ENCODE measurements around the gene CYTH3. TPM values are rescaled to one million over a fixed set of nuclear protein-coding genes. Genes with fewer than 3 reads are reported as not detected.
"Not testable (repeated sequence)": the region's sequence is repeated elsewhere in the genome, so short reads cannot be mapped to it uniquely, and the experiment has no call there.

CYTH3 gene
- total RNA-seq, 1 donor from 2014 or later, result 24.9 TPM

GRCh38 chr7:6284461-6285360, 12.3 kb upstream of the CYTH3 start:
- intact Hi-C loops (cut with DNase I), result no loop called here
- no peak for DNase-seq (ENCODE audit: low spot score)

GRCh38 chr7:6284055-6284400, 11.6 kb upstream of the CYTH3 start:
- intact Hi-C loops (cut with DNase I), result no loop called here
- no peak for DNase-seq (ENCODE audit: low spot score)

GRCh38 chr7:6283391-6284054, 11.1 kb upstream of the CYTH3 start:
- DNase-seq (ENCODE audit: low spot score); intact Hi-C loops (cut with DNase I): not testable (repeated sequence)

- intact Hi-C loops (cut with DNase I), result no loop called here
- no peak for DNase-seq (ENCODE audit: low spot score)
Measured at GRCh38 chr7:6279937-6280336, 7.5 kb upstream of the CYTH3 start.

- intact Hi-C loops (cut with DNase I), result no loop called here
- no peak for DNase-seq (ENCODE audit: low spot score)
Measured at GRCh38 chr7:6279341-6279740, 6.9 kb upstream of the CYTH3 start.

- no peak for DNase-seq (ENCODE audit: low spot score)
- intact Hi-C loops (cut with DNase I), result no loop called here
Measured at GRCh38 chr7:6278749-6279310, 6.4 kb upstream of the CYTH3 start.

- intact Hi-C loops (cut with DNase I), result no loop called here
- no peak for DNase-seq (ENCODE audit: low spot score)
Measured at GRCh38 chr7:6277476-6277875, 5.1 kb upstream of the CYTH3 start.

GRCh38 chr7:6276911-6277408, 4.5 kb upstream of the CYTH3 start:
- intact Hi-C loops (cut with DNase I), result no loop called here

GRCh38 chr7:6274743-6275142, 2.3 kb upstream of the CYTH3 start:
- DNase-seq (ENCODE audit: low spot score), result no peak
- intact Hi-C loops (cut with DNase I), result loop anchor here (5.0 kb wide), 1 partner anchor 47 kb away; no protein-coding TSS in a partner anchor

More at GRCh38 chr7:6276911-6277408, 4.5 kb upstream of the CYTH3 start:
- no peak for DNase-seq (ENCODE audit: low spot score)

- no peak for DNase-seq (ENCODE audit: low spot score)
- intact Hi-C loops (cut with DNase I), result loop anchor here (5.0 kb wide), 1 partner anchor 47 kb away; no protein-coding TSS in a partner anchor
Measured at GRCh38 chr7:6273917-6274630, 1.6 kb upstream of the CYTH3 start.

- intact Hi-C loops (cut with DNase I), result loop anchor here (5.0 kb wide), 1 partner anchor 46 kb away; no protein-coding TSS in a partner anchor
- DNase-seq (ENCODE audit: low spot score), result no peak
Measured at GRCh38 chr7:6273380-6273837, 985 bp upstream of the CYTH3 start.

- no peak for DNase-seq (ENCODE audit: low spot score)
- intact Hi-C loops (cut with DNase I), result loop anchor here (2.0 to 5.0 kb wide), 3 partner anchors 19 to 111 kb away; no protein-coding TSS in a partner anchor
Measured at GRCh38 chr7:6271694-6272440, 557 bp downstream of the CYTH3 start.

- intact Hi-C loops (cut with DNase I), result loop anchor here (2.0 to 5.0 kb wide), 3 partner anchors 18 to 110 kb away; no protein-coding TSS in a partner anchor
- no peak for DNase-seq (ENCODE audit: low spot score)
Measured at GRCh38 chr7:6271060-6271658, 1.3 kb downstream of the CYTH3 start.

- intact Hi-C loops (cut with DNase I), result no loop called here
- DNase-seq (ENCODE audit: low spot score), result no peak
Measured at GRCh38 chr7:6269527-6269926, 2.9 kb downstream of the CYTH3 start.

GRCh38 chr7:6268907-6269306, 3.5 kb downstream of the CYTH3 start:
- intact Hi-C loops (cut with DNase I), result no loop called here
- DNase-seq (ENCODE audit: low spot score), result no peak

GRCh38 chr7:6268023-6268900, 4.2 kb downstream of the CYTH3 start:
- intact Hi-C loops (cut with DNase I), result no loop called here

GRCh38 chr7:6266699-6267098, 5.7 kb downstream of the CYTH3 start:
- intact Hi-C loops (cut with DNase I), result no loop called here
- no peak for DNase-seq (ENCODE audit: low spot score)

More at GRCh38 chr7:6268023-6268900, 4.2 kb downstream of the CYTH3 start:
- no peak for DNase-seq (ENCODE audit: low spot score)
